PC-3 (cell line): Measurements from ENCODE around the gene SERPINA6.

ENCODE experiments used
- CTCF ChIP-seq: fragments of 300-600 bp; sonication (generic); conservative IDR thresholded peaks from 2 replicates; pipeline ENCODE4 v1.5.1; 2017; ENCODE audit warnings: antibody characterized with exemption, low read depth, mild to moderate bottlenecking, low read length
- EZH2 ChIP-seq: fragments of 300-600 bp; sonication (generic); IDR thresholded peaks from one replicate; pipeline ENCODE4 v1.6.1; 2017; ENCODE audit warnings: antibody characterized with exemption, mild to moderate bottlenecking, low read length; ENCODE audit not compliant: unreplicated experiment
- EZH2phosphoT487 ChIP-seq: fragments of 300-600 bp; sonication (generic); IDR thresholded peaks from 2 replicates; pipeline ENCODE4 v1.6.1; 2018; ENCODE audit warnings: mild to moderate bottlenecking, antibody characterized with exemption, low read length, borderline replicate concordance

GRCh38 chr14:94321421-94322271, 1.5 kb downstream of the SERPINA6 start:
- TF ChIP-seq CTCF (no peak), EZH2 (no peak), EZH2phosphoT487 (no peak)
